Measurements from ENCODE around the gene SLC10A7.
"Not testable (repeated sequence)": the region's sequence is repeated elsewhere in the genome, so short reads cannot be mapped to it uniquely, and the experiment has no call there.

Gene SLC10A7

GRCh38 chr4:146436423-146437162 is 85.1 kb downstream of the SLC10A7 start:
- no peak for DNase-seq

GRCh38 chr4:146435962-146436361 is 85.8 kb downstream of the SLC10A7 start:
- no peak for DNase-seq

GRCh38 chr4:146432065-146432464 is 89.7 kb downstream of the SLC10A7 start:
- no peak for DNase-seq

GRCh38 chr4:146428298-146428697 is 93.4 kb downstream of the SLC10A7 start:
- no peak for DNase-seq

- no peak for DNase-seq
Observed at GRCh38 chr4:146417822-146418221, 103.9 kb downstream of the SLC10A7 start.

- DNase-seq, result no peak
Observed at GRCh38 chr4:146415829-146416228, 105.9 kb downstream of the SLC10A7 start.

- no peak for DNase-seq
Observed at GRCh38 chr4:146407669-146408084, 114.1 kb downstream of the SLC10A7 start.

- DNase-seq, result no peak
Observed at GRCh38 chr4:146407257-146407656, 114.5 kb downstream of the SLC10A7 start.

GRCh38 chr4:146401274-146401673 is 120.5 kb downstream of the SLC10A7 start:
- no peak for DNase-seq

GRCh38 chr4:146398896-146399445 is 122.8 kb downstream of the SLC10A7 start:
- no peak for DNase-seq

GRCh38 chr4:146398404-146398803 is 123.3 kb downstream of the SLC10A7 start:
- DNase-seq, result no peak

- no peak for DNase-seq
Observed at GRCh38 chr4:146389561-146389960, 132.2 kb downstream of the SLC10A7 start.

GRCh38 chr4:146382194-146382593 is 139.5 kb downstream of the SLC10A7 start:
- no peak for DNase-seq

GRCh38 chr4:146381263-146381872 is 140.4 kb downstream of the SLC10A7 start:
- DNase-seq, result no peak

GRCh38 chr4:146379744-146380143 is 142.0 kb downstream of the SLC10A7 start:
- no peak for DNase-seq

- DNase-seq, result no peak
Observed at GRCh38 chr4:146371812-146372211, 149.9 kb downstream of the SLC10A7 start.

- no peak for DNase-seq
Observed at GRCh38 chr4:146370841-146371240, 150.9 kb downstream of the SLC10A7 start.

GRCh38 chr4:146369446-146369845 is 152.3 kb downstream of the SLC10A7 start:
- no peak for DNase-seq

GRCh38 chr4:146368209-146368608 is 153.5 kb downstream of the SLC10A7 start:
- DNase-seq, result no peak

GRCh38 chr4:146367347-146367746 is 154.4 kb downstream of the SLC10A7 start:
- DNase-seq, result no peak

- DNase-seq, result no peak
Observed at GRCh38 chr4:146359771-146360170, 162.0 kb downstream of the SLC10A7 start.

- not testable (repeated sequence) for DNase-seq
Observed at GRCh38 chr4:146350114-146350513, 171.6 kb downstream of the SLC10A7 start.

- no peak for DNase-seq
Observed at GRCh38 chr4:146349306-146349705, 172.4 kb downstream of the SLC10A7 start.

GRCh38 chr4:146347822-146348221 is 173.9 kb downstream of the SLC10A7 start:
- no peak for DNase-seq
